T follicular helper cell (primary cell): ENCODE measurements around the gene TSHR.
"Not testable (repeated sequence)": the region's sequence is repeated elsewhere in the genome, so short reads cannot be mapped to it uniquely, and the experiment has no call there.

Source experiments
- DNase-seq: peaks from one replicate; pipeline ENCODE4 v3.0.0-alpha.2; 2020; ENCODE audit warnings: low read depth
- total RNA-seq, 2 experiments: gene quantifications; one replicate each; lab custom pipeline; 2026; lab: John Stamatoyannopoulos, UW

The TSHR gene
- 0.06 to 0.13 reads per million in 2 experiments for total RNA-seq

DNA sequence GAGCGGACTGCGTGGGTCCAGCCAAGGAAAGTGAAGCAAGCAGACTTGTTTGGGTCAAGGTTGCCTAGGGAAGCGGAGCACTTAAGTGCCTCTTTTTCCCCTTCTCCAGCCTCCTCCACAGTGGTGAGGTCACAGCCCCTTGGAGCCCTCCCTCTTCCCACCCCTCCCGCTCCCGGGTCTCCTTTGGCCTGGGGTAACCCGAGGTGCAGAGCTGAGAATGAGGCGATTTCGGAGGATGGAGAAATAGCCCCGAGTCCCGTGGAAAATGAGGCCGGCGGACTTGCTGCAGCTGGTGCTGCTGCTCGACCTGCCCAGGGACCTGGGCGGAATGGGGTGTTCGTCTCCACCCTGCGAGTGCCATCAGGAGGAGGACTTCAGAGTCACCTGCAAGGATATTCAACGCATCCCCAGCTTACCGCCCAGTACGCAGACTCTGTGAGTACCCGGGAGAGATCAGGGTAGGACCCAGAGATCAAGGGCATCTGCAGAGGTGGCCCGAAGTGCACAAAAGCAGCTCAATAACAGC is at the start of gene TSHR:
Gene TSHR, plus strand, starts transcription at position 206 of the 526 bp plus-strand sequence. Its CDS starts 60 bp downstream, at position 266.
- DNase-seq, result no peak

DNA sequence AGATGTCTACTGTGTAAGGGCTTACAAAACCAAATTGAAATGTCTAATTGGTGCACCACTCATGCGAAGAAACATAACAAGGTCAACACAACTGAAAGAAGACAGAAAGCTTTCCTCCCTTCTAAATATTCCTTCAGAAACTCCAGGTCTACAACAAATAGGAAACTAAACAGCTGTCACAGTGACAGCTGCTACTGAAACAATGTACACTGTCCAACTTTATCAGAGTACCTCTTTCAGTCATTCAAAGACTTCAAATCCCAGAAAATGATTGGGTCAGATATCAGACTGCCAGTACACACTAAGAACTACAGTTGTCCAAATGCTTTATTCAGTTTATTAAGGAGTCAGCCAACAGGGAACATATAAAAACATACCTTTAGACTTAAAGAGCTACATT is 49.1 kb upstream of the TSHR start:
- DNase-seq, result no peak

DNA sequence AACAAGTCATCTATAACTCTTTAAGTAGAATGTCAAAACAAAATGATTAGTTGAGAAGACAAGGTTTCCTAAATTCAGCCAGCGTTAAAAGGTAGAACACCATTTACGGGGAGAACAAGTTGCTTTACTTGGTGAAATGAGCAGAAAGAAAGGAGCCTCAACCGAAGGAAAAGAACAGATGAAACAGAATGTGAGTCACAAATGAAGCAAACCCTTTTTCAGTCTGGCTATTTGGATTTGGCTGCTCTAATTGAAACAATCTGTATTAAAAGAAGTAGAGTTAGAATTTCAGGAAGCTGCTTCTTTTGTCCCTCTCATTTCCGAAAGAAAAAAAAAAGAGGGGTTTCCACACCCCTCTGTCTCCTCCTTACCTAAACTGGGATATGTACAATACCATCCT is 48.5 kb upstream of the TSHR start:
- no peak for DNase-seq

DNA sequence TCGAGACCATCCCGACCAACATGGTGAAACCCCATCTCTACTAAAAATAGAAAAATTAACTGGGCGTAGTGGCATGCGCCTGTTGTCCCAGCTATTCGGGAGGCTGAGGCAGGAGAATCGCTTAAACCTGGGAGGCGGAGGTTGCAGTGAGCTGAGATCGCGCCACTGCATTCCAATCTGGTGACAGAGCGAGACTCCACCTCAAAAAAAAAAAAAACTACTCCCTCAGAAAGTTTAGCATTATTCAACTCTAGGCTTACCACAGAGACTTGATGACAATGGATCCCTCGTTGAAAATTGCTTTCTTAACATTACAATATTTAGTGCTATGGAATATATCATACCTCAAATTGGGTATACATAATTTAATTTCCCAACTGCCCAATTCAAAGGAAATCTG is 43.4 kb upstream of the TSHR start:
- DNase-seq, result not testable (repeated sequence)

DNA sequence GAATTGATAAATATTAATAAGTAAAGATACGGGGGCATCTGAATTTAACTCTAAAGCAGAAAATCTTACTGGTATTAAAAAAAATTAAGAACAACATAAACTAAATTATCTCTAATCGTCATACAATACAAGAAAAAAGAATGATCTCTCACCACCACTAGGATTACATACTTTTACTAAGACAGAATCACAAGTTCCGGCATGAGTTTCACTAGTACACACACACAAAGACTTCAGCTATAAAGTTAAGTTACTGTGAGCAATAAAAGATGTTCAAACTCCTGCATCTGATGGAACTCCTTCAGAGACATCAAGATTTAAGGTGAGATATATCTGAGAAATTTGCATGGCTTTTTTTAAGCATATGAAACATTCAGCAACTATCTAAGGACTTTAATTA is 35.8 kb upstream of the TSHR start:
- DNase-seq, result no peak

DNA sequence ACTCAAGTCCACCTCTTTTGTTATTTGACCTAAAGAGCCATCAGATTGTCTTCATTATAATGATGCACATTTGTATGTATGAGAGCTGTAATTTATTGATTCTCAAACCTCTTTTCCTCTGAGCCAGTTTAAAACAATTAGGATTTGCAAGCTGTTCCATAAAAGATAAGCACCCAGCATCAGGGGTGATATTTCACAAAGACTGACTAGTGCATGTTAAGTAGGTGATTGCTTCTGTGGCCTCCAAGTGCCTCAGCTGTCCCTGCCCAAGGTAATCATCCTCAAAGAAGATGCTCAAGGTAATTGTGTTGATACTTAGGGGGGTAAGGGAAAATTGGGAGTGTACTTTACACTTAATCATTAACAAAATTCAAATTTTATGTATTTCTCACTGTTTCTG is 32.1 kb upstream of the TSHR start:
- DNase-seq, result no peak

DNA sequence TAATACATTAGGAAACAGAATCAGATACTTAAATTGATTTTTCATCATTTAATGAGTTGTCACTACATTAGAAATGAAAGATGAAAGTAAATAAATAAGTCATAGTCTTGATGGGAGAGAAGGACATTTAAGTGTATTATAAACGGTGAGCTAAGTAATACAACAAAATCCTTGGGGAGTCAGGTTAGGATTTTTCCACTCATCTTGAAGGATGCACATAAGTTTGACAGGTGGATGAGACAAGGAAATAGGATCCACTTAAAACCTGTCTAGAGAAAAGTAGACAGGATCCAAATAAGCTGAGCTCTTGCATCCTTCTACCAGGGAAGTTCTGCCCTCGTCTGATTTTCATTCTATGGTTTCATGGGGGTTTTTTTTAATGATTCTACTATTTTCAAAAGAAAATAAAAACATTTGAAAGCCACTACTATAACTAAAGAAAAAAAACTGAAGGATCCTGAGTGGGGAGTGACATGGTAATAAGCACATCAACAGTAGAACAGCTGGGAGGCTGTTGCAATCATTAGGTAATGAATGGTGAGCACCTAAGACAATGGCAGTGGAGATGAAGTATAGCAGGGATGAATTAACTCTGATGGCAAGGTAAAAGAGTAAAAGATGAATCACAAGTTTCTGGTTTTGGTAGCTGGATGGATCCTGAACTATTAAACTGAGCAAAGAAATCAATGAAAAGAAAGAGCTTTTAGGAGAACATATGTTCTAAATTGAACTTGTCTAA is 30.9 kb upstream of the TSHR start:
- no peak for DNase-seq

DNA sequence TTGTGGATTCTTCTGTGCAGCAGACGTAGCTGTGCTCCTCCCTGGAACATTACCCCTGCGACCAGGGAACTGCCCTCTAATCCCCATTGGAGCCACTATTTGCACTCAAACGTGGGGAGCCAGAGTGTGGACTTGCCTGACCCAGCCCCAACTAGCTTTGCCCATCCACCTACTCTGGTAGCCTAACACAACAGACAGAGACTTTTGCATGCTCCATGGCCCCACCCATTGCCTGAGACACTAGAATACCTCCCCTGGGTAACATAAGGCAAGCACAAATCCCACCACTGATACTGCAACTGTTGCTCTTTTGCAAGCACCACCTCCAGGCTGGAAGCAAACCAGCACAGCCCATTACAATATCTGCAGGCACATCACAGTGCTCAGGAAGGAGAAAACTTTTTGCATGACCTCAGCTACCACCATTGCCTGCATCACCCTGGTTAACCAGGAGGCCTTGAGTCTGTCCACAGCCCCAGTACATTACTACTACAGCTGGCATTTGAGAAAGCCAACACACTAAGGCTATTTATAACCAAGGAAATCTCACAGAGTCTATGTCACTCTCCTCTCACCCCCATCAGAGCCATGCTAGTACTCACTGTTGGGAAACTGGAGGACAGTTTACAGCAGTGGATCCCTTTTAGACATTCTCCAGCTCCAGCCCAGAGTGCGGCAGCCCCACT is 28.9 kb upstream of the TSHR start:
- no peak for DNase-seq

DNA sequence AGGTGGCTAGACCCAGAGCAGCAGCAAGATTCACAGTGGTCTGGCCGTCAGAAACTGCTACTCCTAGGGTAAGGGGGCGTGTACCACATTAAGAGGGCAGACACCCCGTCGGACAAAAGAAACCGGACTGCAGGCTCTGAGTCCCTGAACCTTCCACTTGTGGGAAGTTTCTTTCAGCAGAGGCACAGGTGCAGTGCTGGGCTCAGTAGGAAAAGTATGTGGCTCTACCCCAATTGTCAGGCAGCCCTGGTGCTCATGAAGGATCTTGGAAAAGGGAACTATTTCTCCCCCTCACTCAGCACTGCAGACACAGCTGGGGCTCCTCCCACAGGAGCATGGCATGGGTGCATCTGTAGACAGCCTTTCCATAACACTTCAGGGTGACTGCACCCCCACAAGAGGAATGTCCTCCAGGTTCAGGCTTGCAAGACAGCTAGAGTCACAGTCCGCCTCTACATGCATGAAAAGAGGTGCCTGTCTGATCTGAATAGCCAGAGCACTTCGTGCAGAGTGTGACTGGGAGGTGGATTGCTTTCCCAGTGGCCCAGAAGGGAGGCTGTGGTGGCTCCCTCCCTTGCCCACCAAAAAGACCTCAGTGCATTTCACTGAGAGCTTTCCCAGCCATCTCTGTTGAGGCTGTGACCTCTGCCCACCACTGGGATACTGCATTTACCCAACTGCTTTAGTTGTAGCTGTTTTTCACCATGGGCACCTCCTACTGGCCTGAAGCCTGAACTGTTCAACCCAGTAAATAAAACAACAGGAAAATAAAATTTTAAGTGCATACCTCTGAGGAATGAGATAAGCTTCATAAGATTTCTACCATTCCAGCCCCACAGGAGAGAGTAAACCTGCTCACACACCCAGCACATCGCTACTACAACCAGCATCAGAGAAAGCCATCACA is 28.1 kb upstream of the TSHR start:
- DNase-seq, result no peak

DNA sequence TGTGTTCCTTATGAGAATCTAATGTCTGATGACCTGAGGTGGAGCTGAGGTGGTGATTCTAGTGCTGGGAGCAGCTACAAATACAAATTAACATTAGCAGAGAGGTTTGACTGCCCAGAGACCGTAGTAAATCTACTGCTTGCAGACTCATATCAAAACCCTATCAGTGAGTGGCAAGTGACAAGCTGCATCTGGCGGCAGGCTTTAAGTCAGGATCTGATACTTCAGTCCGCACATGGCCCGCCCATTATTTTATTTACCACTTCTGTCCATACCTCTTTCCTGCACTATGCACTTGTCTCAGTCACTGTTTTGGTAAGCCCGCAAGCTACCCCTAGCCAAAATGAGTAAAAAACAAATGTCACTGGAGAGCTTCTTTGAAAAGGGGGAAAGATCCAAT is 25.3 kb upstream of the TSHR start:
- DNase-seq, result no peak

DNA sequence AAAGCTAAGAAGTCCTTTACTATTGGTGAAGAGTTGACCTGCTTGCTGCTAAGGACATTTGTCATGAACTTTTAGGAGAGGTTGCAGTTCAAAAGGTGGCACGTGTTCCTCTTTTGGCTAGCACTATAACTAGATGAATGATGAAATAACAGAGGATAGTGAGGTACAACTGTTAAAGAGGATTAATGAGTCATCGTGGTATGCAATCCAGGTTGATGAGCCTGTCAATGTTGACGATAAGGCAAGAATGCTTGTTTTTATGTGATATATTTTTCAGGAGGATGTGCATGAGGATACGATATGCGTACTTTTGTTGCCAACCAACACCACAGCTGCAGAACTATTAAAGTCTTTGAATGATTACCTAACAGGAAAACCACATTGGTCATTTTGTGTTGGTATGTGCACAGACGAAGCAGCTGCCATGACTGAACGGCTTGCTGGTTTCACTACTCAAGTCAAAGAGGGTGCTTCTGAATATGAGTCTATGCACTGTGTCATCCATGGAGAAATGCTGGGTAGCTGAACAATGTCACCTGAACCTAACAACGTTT is 24.5 kb upstream of the TSHR start:
- peak; percentile 48 for DNase-seq

DNA sequence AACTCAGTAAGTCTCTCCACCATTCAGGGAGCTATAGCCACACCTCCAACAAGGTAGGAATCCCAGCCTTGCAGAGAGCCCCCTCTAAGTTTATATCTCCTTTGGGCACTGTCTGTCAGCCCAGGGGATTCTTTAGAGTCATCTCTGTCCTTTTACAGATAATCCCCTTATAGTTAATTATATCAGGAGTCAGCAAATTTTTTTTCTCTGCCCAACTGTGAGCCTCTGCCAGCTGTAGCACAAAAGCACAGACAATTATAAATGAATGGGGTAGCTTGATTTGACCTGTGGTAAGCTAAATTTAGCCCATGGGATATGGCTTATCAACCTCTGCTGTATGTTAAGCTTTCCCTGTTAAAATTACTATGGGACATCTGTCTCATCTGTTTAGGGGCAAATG is 22.1 kb upstream of the TSHR start:
- DNase-seq, result no peak

DNA sequence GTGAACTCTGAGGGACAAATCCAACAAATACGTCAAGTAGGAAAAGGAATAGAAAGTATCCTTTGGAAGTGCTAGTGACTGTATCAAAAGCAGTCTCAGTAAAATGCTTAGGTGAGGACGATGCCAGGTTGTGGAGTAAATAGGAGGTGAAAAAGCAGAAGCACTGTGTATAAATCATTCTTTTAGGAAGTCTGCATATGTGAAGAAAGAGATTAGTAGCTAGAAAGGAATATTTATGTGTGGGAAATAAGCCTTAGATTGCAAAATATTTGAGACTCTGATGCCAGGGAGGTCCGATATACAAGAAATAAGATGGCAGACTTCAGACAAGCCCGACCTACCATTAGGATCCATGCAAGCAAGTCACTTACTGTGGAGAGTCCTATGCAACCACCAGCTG is 21.7 kb upstream of the TSHR start:
- DNase-seq, result no peak

DNA sequence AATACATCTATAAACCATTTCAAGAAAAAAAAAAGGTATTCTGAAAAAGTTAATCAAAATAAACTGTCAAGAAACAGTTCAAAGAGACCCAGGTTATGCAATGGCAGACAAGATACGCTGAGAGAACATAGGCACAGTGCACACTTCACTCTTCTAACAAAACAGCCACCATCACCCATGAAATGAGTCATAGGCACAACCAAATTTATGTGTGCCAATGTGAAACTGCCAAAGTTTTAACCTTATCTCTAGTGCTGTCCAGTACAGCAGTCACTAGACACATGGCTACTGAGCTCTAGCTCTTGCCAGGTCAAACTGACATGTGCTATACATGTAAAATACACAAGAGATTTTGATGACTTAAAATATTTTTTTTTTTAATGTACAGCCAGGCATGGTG is 15.3 kb upstream of the TSHR start:
- DNase-seq, result no peak

DNA sequence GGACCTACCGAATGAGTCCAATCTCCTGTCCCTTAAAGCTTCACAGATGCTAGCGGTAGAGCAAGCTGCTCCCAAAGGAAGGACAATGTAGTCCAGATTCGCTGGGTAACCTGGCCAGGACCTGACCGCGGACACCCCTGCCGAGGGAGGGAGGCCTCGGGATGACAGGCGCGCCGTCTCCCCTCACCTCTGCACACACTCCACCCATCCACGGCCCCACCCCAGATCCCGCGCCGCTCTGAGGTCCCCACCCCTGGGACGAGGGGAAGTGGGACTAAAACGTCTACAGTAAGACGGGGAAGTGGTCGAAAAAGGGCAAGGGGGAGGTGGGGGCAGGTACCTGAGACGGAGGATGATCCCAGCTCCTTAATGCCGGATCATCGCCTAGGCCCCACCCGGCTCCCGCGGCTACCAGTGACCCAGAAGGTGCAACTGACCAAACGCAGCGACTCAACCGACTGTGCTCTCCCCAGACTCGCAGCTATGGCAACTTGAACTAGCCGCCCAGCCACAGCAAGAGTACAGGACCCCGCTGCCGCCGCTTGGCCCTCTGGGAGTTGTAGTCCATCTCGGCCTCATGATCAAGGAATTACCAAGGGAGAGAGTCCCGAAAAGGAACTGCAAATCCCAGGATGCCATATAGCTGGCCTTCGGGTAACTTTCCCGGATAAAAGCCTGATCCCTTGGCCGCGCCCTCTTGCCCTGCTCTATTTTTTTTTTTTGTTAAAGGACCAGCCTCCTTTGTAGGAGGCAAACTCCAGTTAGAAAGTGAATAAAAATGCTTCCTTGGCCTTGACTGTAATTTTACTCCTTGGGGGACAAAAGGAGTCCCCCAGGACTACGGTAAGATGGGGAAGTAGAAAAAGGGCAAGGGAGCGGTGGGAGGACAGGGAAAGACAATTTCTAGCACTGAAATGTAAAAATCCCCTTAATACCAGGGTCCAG is 13.9 kb upstream of the TSHR start, which contains the start of gene CEP128:
Gene CEP128, minus strand, starts transcription at position 498 of the 945 bp plus-strand sequence.
- peak; percentile 78 for DNase-seq

DNA sequence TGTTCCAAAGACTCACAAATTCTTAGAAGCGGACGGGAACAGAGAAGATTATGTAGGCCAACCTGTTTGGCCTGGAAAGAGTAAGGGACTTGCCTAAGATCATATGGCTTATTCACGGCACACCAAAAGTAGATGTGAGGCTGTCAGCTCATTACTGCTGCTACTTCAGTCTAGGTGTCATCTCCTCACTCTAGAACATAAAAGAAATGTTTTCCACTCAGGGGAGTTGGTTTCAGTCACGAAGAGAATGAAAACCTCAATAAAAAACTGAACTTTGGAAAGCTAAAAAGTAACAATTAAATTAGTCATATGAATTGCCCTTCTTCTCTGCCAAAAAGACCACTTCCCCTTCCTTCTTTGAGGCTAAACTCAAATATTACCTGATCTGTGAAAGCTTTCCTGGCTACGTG is 13.2 kb upstream of the TSHR start:
- DNase-seq, result no peak

DNA sequence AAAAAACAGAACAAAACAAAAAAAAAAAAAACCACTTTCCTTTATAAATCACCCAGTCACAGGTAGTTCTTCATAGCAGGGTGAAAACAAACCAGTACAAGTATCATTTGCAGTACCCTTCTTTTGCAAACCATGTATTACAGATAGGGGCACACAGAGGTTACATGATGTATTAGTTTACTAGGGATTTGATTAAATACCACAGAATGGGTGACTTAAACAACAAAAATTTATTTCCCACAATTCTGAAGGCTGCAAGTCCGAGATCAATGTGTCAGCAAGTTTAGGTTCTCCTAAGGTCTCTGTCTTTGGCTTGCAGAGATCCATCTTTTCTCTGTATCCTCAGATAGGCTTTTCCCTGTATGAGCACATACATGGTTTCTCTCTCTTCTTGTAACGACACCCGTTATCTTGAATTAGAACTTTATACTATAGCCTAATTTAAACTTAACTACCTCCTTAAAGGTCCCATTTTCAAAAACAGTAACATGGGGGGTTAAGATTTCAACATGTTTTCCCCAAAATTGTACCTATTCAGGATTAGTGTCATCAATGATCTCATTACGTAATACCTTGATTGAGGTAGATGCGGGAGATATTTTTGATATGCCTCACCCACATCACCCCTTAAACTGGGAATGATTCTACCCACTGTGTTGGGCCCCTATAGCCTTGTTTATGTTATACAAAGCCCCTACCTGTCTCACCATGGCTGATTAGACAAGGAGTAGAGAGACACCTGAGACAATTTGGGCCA is 10.4 kb upstream of the TSHR start:
- DNase-seq, result no peak

DNA sequence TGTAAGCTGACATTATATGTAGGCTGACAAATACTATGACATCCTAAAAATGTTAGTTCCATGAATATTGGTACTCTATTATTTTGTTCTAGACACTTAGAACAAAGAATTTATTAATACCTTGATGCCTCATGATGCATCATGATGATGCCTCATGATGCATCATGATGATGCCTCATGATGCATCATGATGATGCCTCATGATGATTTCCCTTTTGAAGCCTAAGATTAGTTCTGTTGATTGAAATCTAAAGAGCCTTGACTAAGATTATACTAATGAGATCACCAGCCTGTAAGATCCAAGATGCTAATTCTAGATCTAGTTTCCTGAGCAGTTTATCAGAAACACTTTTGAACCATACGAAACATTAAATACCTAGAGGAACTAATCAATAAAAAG is 9.2 kb upstream of the TSHR start:
- DNase-seq, result no peak

DNA sequence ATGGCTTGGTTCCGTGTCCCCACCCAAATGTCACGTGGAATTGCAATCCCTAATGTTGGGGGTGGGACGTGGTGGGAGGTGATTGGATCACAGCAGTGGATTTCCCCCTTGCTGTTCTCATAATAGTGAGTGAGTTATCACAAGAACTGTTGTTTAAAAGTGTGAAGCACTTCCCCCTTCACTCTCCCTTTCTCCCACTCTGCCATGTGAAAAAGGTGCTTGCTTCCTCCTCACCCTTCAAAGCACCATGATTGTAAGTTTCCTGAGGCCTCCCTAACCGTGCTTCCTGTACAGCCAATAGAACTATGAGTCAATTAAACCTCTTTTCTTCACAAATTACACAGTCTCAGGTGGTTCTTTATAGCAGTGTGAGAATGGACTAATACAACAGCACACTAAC is 8.6 kb upstream of the TSHR start:
- no peak for DNase-seq

DNA sequence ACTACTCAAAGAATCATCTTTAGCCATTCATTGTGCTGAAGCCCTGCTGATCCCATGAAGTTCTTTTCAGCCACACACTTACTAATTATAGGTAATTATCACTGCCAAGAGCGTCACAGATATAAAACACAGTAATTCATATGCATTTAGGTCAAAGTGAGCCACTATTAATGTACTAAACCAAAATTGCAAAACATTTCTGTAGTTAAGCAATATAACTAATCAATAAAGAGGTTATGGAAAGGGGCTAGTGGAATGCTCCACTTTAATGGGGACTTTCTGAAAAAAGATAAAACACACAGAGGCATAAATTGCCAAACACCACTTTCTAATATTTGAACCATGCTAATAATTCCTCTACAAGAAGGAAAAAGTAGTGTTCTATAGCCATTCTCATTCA is 7.1 kb upstream of the TSHR start:
- no peak for DNase-seq
